Hepatocyte (in vitro differentiated cells): ENCODE measurements around the gene UNC13A. TPM values are rescaled to one million over a fixed set of nuclear protein-coding genes. Genes with fewer than 3 reads are reported as not detected.

Experiments used
- DNase-seq: peaks from one replicate; pipeline ENCODE4 v3.0.0-alpha.2; 2016; ENCODE audit warnings: low spot score
- H2AFZ ChIP-seq: fragments of 200-600 bp; sonication (generic); 2 replicates; pipeline ENCODE4 v1.6.0; 2016; ENCODE audit warnings: antibody characterized with exemption, mild to moderate bottlenecking
- H3K27ac ChIP-seq: fragments of 200-600 bp; sonication (generic); 2 replicates; pipeline ENCODE4 v1.5.1; 2016; ENCODE audit warnings: mild to moderate bottlenecking
- H3K27me3 ChIP-seq: fragments of 200-600 bp; sonication (generic); 2 replicates; pipeline ENCODE4 v1.6.1; 2016
- H3K36me3 ChIP-seq: fragments of 200-600 bp; sonication (generic); replicated peaks from 2 replicates; pipeline ENCODE4 v1.5.1; 2016; ENCODE audit warnings: low read depth; ENCODE audit not compliant: insufficient read depth
- H3K4me1 ChIP-seq: fragments of 200-600 bp; sonication (generic); 2 replicates; pipeline ENCODE4 v1.5.1; 2016; ENCODE audit warnings: mild to moderate bottlenecking, moderate library complexity; ENCODE audit not compliant: insufficient read depth
- H3K4me2 ChIP-seq: fragments of 200-600 bp; sonication (generic); 2 replicates; pipeline ENCODE4 v1.6.0; 2016
- H3K4me3 ChIP-seq: fragments of 200-600 bp; sonication (generic); 2 replicates; pipeline ENCODE4 v1.5.1; 2016; ENCODE audit warnings: mild to moderate bottlenecking
- H3K79me2 ChIP-seq: fragments of 200-600 bp; sonication (generic); 2 replicates; pipeline ENCODE4 v1.6.0; 2017; ENCODE audit warnings: mild to moderate bottlenecking
- H3K9me2 ChIP-seq: fragments of 200-600 bp; sonication (generic); replicated peaks from 2 replicates; pipeline ENCODE4 v1.6.0; 2017; ENCODE audit warnings: mild to moderate bottlenecking; ENCODE audit not compliant: insufficient read depth
- H3K9me3 ChIP-seq: fragments of 200-600 bp; sonication (generic); 2 replicates; pipeline ENCODE4 v1.5.1; 2016; ENCODE audit warnings: low read depth, mild to moderate bottlenecking
- H4K20me1 ChIP-seq: fragments of 200-600 bp; sonication (generic); 2 replicates; pipeline ENCODE4 v1.6.0; 2016; ENCODE audit warnings: mild to moderate bottlenecking; ENCODE audit not compliant: insufficient read depth, poor library complexity, severe bottlenecking
- CTCF ChIP-seq: fragments of 200-600 bp; sonication (generic); IDR thresholded peaks from 2 replicates; pipeline ENCODE4 v1.5.1; 2016; ENCODE audit warnings: antibody characterized with exemption, mild to moderate bottlenecking; ENCODE audit not compliant: poor library complexity
- EZH2 ChIP-seq: fragments of 200-600 bp; sonication (generic); IDR thresholded peaks from 2 replicates; pipeline ENCODE4 v1.6.1; 2016; ENCODE audit warnings: antibody characterized with exemption, mild to moderate bottlenecking, borderline replicate concordance
- EZH2phosphoT487 ChIP-seq: fragments of 200-600 bp; sonication (generic); IDR thresholded peaks from one replicate; pipeline ENCODE4 v1.6.1; 2018; ENCODE audit warnings: antibody characterized with exemption, mild to moderate bottlenecking, low read depth, moderate library complexity; ENCODE audit not compliant: unreplicated experiment, severe bottlenecking
- WGBS: methylation state at CpG from one replicate; pipeline ENCODE4 v1.1.6; 2016; ENCODE audit warnings: low lambda C conversion rate; ENCODE audit errors: missing lambda C conversion rate; 5-methylcytosine and 5-hydroxymethylcytosine counted together
- polyA plus RNA-seq: library from polyadenylated mRNA; unstranded; fragments of >200 nt; fragmentation: Nextera tagmentation; extraction: Ambion mirVana; gene quantifications from 2 replicates; pipeline ENCODE4 v1.2.1, GENCODE V29; 2016
- total RNA-seq: library from RNA; depleted of rRNA; stranded (reverse); fragments of >200 nt; gene quantifications from 2 replicates; pipeline ENCODE4 v1.2.3, GENCODE V29; 2014

The UNC13A gene
- total and polyA plus RNA-seq, 2 experiments from 2014 or later = 0.10 TPM; not detected in 1

- Histone ChIP-seq H3K27me3 (no peaks in the 10 kb centered on the region), H3K9me2 (no peaks in the 10 kb centered on the region), H3K4me2 (no peak overlapping the region), H3K4me1 (no peaks in the 10 kb centered on the region), H2AFZ (no peak overlapping the region), H3K4me3 (no peak overlapping the region), H3K79me2 (no peaks in the 10 kb centered on the region), H3K27ac (no peak overlapping the region), H3K36me3 (no peaks in the 10 kb centered on the region), H4K20me1 (no peaks in the 10 kb centered on the region), H3K9me3 (no peaks in the 10 kb centered on the region)
- DNase-seq = no peak
- 86% methylated on average over 3 of the region's 3 CpGs for WGBS
- TF ChIP-seq EZH2phosphoT487 = no peak
- no peak for TF ChIP-seq CTCF
- no peak for TF ChIP-seq EZH2
Observed at GRCh38 chr19:17584132-17584531, 104.0 kb downstream of the UNC13A start.

DNA sequence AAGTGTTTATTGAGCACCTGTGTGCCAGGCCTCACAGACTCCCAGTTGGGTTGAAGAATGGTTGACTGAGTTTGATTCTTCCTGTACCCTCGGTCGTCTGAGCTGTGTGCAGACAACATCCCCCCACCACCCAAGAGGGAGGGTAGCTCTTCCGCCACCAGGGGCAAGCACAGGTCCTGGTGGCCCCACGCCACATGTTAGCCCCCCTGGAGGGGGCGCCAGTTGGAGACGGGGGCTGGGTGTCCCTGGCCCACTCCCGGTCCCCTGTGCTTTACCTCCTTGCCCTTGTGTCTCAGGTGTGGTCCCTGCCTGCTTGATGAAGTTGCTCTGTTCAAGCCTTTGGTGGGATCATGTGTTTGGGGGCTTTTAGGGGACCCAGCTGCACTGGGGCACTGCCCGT lies 105.5 kb downstream of the UNC13A start:
- no peaks in the 10 kb centered on the region for H3K27me3 ChIP-seq
- H3K4me3 ChIP-seq = no peak overlapping the region
- H4K20me1 ChIP-seq = no peaks in the 10 kb centered on the region
- H3K9me2 ChIP-seq = no peaks in the 10 kb centered on the region
- no peaks in the 10 kb centered on the region for H3K4me1 ChIP-seq
- no peak for TF ChIP-seq CTCF
- no peak for TF ChIP-seq EZH2phosphoT487
- TF ChIP-seq EZH2 = no peak
- H3K27ac ChIP-seq = no peak overlapping the region
- DNase-seq = no peak
- no peak overlapping the region for H2AFZ ChIP-seq
- no peaks in the 10 kb centered on the region for H3K9me3 ChIP-seq
- 86% methylated on average over 8 of the region's 8 CpGs for WGBS
- no peak overlapping the region for H3K4me2 ChIP-seq
- no peaks in the 10 kb centered on the region for H3K36me3 ChIP-seq
- H3K79me2 ChIP-seq = no peaks in the 10 kb centered on the region

- no peaks in the 10 kb centered on the region for H3K9me3 ChIP-seq
- no peak overlapping the region for H3K4me2 ChIP-seq
- 97% methylated on average over 19 of the region's 19 CpGs for WGBS
- no peak for DNase-seq
- no peaks in the 10 kb centered on the region for H3K27me3 ChIP-seq
- no peak overlapping the region for H3K4me3 ChIP-seq
- H3K36me3 ChIP-seq = no peaks in the 10 kb centered on the region
- no peaks in the 10 kb centered on the region for H4K20me1 ChIP-seq
- no peaks in the 10 kb centered on the region for H3K79me2 ChIP-seq
- TF ChIP-seq EZH2 = no peak
- no peak for TF ChIP-seq EZH2phosphoT487
- TF ChIP-seq CTCF = no peak
- no peak overlapping the region for H2AFZ ChIP-seq
- H3K4me1 ChIP-seq = no peaks in the 10 kb centered on the region
- H3K9me2 ChIP-seq = no peaks in the 10 kb centered on the region
- no peak overlapping the region for H3K27ac ChIP-seq
Observed at GRCh38 chr19:17581211-17581874, 106.8 kb downstream of the UNC13A start.
